T-helper 2 cell treated with Interferon-gamma antibody and Interleukin-4, amounts not matched to agents 100 ng/mL and 5 ng/mL, for 36 hours (primary cell): ENCODE results near the gene OR6F1. TPM values are rescaled to one million over a fixed set of nuclear protein-coding genes. Genes with fewer than 3 reads are reported as not detected.

Experiments used
- total RNA-seq: library from RNA; stranded (reverse); gene quantifications from 2 replicates; pipeline ENCODE4 v1.2.3, GENCODE V29; 2022

OR6F1 gene
- total RNA-seq, 1 donor from 2014 or later = not detected

Other genes starting within 250 kb of the OR6F1 start
- gene OR2C3, start 180.2 kb downstream of the OR6F1 start, total RNA-seq = 0.02 TPM in 1 of 2 replicates, not detected in the other
- gene GCSAML, start 167.5 kb downstream of the OR6F1 start, total RNA-seq = 0.05 and 0.16 TPM in 2 replicates
- not detected in 2 replicates for gene OR2G2, start 128.3 kb downstream of the OR6F1 start, total RNA-seq
- not detected in 2 replicates for gene OR2G3, start 111.1 kb downstream of the OR6F1 start, total RNA-seq
- gene OR13G1, start 36.9 kb downstream of the OR6F1 start, total RNA-seq = not detected in 2 replicates
- gene OR14K1, start 22.0 kb upstream of the OR6F1 start, total RNA-seq = not detected in 2 replicates
- not detected in 2 replicates for gene OR14A2, start 31.5 kb upstream of the OR6F1 start, total RNA-seq
- gene OR1C1, start 43.9 kb upstream of the OR6F1 start, total RNA-seq = not detected in 2 replicates
- not detected in 2 replicates for gene OR14A16, start 107.5 kb upstream of the OR6F1 start, total RNA-seq
- gene OR11L1, start 125.2 kb upstream of the OR6F1 start, total RNA-seq = not detected in 2 replicates
- gene TRIM58, start 140.5 kb upstream of the OR6F1 start, total RNA-seq = 2.6 and 2.7 TPM in 2 replicates
- 0.75 and 0.93 TPM in 2 replicates for gene OR2W3, start 178.9 kb upstream of the OR6F1 start, total RNA-seq
- gene OR2T8, start 203.6 kb upstream of the OR6F1 start, total RNA-seq = not detected in 2 replicates
- not detected in 2 replicates for gene OR2AJ1, start 208.2 kb upstream of the OR6F1 start, total RNA-seq
- 0.30 TPM in 1 of 2 replicates, not detected in the other for gene OR2L8, start 232.2 kb upstream of the OR6F1 start, total RNA-seq
- not detected in 2 replicates for gene OR2AK2, start 248.6 kb upstream of the OR6F1 start, total RNA-seq